Ectodermal cell (in vitro differentiated cells): ENCODE data around the gene NFKB2.

Experiments
- H3K27ac ChIP-seq: 2 replicates; pipeline ENCODE4 v1.7.0; 2013; ENCODE audit warnings: mild to moderate bottlenecking, low read depth, low read length; ENCODE audit not compliant: insufficient read depth, poor library complexity, severe bottlenecking
- H3K27me3 ChIP-seq: 2 replicates; pipeline ENCODE4 v1.7.0; 2013; ENCODE audit warnings: mild to moderate bottlenecking, low read length; ENCODE audit not compliant: insufficient read depth, control insufficient read depth, poor library complexity, severe bottlenecking
- H3K36me3 ChIP-seq: one replicate; pipeline ENCODE4 v1.7.0; 2013; ENCODE audit warnings: low read length; ENCODE audit not compliant: control insufficient read depth, insufficient read depth
- H3K4me1 ChIP-seq: one replicate; pipeline ENCODE4 v1.7.0; 2013; ENCODE audit warnings: low read length; ENCODE audit not compliant: control insufficient read depth, insufficient read depth
- H3K4me3 ChIP-seq: 2 replicates; pipeline ENCODE4 v1.7.0; 2013; ENCODE audit warnings: low read depth, low read length, control low read depth; ENCODE audit not compliant: insufficient read depth
- H3K9me3 ChIP-seq: 2 replicates; pipeline ENCODE4 v1.7.0; 2013; ENCODE audit warnings: mild to moderate bottlenecking, low read length, moderate library complexity; ENCODE audit not compliant: control insufficient read depth
- WGBS, 2 experiments: methylation state at CpG; one replicate each; pipeline ENCODE4 v1.1.7; 2013; ENCODE audit warnings: missing lambda C conversion rate in 2 of 2; 5-methylcytosine and 5-hydroxymethylcytosine counted together

Gene NFKB2

DNA sequence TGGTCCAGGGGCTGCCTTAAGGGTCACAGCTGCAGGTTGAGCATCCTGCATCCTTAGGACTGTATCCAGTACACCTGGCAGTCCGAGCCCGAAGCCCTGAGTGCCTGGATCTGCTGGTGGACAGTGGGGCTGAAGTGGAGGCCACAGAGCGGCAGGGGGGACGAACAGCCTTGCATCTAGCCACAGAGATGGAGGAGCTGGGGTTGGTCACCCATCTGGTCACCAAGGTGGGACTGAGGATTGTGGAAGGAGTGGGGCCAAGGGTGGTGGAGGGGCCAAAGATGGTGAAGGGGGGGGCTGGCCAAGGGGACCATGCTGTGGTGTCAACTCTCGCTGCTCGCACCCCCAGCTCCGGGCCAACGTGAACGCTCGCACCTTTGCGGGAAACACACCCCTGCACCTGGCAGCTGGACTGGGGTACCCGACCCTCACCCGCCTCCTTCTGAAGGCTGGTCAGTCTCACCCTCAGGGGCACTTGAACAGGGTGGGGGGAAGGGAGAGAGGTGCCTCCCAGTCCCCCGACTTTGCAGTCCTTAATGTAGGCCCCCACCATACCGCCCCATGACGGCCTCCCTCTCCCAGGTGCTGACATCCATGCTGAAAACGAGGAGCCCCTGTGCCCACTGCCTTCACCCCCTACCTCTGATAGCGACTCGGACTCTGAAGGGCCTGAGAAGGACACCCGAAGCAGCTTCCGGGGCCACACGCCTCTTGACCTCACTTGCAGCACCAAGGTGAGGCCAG, 5.3 kb downstream of the NFKB2 start:
- Histone ChIP-seq H3K27ac (no peak overlapping the region), H3K36me3 (no peaks in the 10 kb centered on the region), H3K9me3 (no peaks in the 10 kb centered on the region), H3K4me1 (peaks cover 8% of the 10 kb centered on the region), H3K27me3 (peaks cover under 1% of the 10 kb centered on the region), H3K4me3 (no peak overlapping the region)
- 95% methylated on average over 22 of the region's 22 CpGs for WGBS, 2 experiments

DNA sequence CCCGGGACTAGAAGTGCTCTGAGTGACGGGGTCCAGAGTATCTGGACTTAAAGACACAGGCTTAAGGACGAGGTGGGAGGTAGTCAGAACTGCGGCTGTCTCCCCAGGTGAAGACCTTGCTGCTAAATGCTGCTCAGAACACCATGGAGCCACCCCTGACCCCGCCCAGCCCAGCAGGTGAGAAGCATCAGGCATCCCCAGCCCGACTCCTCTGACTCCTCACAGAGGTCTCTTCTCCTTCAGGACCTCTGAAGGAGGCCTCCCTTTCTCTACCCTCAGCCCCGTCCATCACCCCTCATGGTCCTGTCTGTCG, 5.8 kb downstream of the NFKB2 start:
- Histone ChIP-seq H3K9me3 (no peaks in the 10 kb centered on the region), H3K27me3 (peaks cover 6% of the 10 kb centered on the region), H3K36me3 (no peaks in the 10 kb centered on the region), H3K27ac (no peak overlapping the region), H3K4me1 (peaks cover 3% of the 10 kb centered on the region), H3K4me3 (no peak overlapping the region)
- WGBS, 2 experiments: 91 to 93% methylated on average over 8 of the region's 8 CpGs

DNA sequence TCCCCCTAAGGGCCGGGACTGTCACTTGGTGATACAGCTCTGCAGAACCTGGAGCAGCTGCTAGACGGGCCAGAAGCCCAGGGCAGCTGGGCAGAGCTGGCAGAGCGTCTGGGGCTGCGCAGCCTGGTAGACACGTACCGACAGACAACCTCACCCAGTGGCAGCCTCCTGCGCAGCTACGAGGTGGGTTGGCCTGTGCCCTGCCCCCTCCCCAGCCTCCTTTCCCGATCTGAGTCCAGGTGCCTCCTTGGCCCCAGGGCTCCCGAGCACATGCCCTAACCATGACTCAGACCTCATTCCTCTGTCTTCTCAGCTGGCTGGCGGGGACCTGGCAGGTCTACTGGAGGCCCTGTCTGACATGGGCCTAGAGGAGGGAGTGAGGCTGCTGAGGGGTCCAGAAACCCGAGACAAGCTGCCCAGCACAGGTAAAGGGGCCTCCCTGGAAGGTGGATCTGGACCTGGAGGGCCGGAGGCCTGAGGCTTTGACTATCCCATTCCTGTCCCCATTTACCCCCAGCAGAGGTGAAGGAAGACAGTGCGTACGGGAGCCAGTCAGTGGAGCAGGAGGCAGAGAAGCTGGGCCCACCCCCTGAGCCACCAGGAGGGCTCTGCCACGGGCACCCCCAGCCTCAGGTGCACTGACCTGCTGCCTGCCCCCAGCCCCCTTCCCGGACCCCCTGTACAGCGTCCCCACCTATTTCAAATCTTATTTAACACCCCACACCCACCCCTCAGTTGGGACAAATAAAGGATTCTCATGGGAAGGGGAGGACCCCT, 6.4 kb downstream of the NFKB2 start:
- Histone ChIP-seq H3K4me3 (no peak overlapping the region), H3K27ac (no peak overlapping the region), H3K9me3 (no peaks in the 10 kb centered on the region), H3K36me3 (no peaks in the 10 kb centered on the region), H3K4me1 (no peaks in the 10 kb centered on the region), H3K27me3 (peaks cover 12% of the 10 kb centered on the region)
- 88 to 90% methylated on average over 18 of the region's 18 CpGs for WGBS, 2 experiments

DNA sequence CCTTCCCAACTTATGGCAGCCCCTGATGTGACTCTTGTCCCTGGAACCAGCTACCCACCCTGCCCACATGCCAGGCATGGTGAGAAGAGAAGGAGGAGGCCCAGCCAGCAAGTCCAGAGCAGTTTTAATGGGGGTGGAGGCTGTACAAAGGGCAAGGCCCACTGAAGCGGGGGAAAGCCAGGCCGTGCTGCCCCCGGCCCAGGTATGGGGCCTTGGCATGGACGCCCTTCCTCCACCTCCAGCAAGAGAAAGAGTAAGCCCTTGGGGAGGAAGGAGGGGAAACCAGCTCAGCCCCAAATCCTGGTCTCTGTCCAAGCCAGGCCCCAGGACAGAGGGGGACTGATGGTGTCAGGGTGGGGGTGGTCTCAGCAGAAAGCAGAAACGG, 7.0 kb downstream of the NFKB2 start:
- H3K27ac ChIP-seq: no peak overlapping the region
- H3K9me3 ChIP-seq: no peaks in the 10 kb centered on the region
- peaks cover 18% of the 10 kb centered on the region for H3K27me3 ChIP-seq
- H3K4me3 ChIP-seq: no peak overlapping the region
- no peaks in the 10 kb centered on the region for H3K4me1 ChIP-seq
- no peaks in the 10 kb centered on the region for H3K36me3 ChIP-seq
- 87 to 97% methylated on average over 5 of the region's 5 CpGs for WGBS, 2 experiments

DNA sequence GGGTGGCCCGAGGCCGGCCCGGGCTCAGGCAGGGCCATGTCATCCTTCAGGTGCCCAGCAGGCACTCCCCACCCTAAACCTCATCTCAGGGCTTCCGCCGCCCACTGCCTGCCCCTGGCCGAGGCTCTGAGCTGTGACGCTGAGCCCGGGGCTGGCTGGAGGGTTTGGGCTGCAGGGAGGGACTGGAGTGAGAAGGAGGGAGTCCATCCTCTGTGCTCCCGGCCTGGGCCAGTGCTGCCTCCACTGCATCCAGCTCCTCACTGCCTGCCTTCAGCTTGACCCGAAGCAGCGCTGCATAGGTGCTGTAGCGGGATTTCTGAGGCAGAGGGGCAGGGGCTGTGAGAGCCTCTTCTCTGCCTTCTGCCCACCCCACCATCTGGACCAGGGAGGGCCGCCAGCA, 7.6 kb downstream of the NFKB2 start:
- no peak overlapping the region for H3K4me3 ChIP-seq
- H3K27ac ChIP-seq: no peak overlapping the region
- WGBS, 2 experiments: 93 to 94% methylated on average over 13 of the region's 13 CpGs
- no peaks in the 10 kb centered on the region for H3K4me1 ChIP-seq
- H3K36me3 ChIP-seq: no peaks in the 10 kb centered on the region
- peaks cover 24% of the 10 kb centered on the region for H3K27me3 ChIP-seq
- H3K9me3 ChIP-seq: no peaks in the 10 kb centered on the region

DNA sequence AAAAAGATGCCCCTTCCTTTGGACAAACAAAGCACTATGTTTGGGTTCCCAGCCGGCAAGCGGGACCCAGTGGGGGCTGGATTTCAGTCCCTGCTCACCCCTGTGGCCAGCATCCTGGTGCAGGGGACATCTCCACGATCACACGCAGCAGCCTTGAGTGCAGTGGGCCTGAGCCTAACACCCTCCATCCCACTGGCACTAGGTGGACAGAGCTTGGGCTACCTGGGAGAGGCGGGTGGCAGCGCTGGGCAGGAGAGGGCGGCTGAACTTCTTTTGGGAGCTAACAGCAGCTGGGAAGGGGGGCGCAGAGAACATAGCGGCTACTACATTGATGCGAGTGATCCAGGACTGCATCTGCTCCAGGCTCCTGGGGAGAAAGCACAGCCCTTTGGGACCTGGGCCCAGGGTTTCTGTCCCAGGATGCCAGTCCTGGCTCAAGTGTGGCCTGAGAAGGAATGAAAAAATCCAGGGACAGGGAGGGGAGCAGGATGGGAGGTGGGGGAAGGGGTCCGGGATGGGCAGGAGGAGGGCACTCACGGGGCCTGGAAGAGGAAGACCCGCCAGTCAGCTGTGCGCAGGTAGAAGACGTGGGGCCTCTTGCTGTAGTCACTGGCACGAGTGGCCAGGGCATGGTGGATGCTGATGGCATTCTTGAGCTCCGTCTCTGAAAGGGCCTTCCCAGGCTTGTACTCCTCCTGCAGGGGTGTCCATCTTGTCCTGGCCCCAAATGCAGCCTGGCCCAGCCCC, 9.0 kb downstream of the NFKB2 start:
- Histone ChIP-seq H3K9me3 (no peaks in the 10 kb centered on the region), H3K4me1 (peaks cover 4% of the 10 kb centered on the region), H3K27me3 (peaks cover 38% of the 10 kb centered on the region), H3K27ac (no peak overlapping the region), H3K36me3 (no peaks in the 10 kb centered on the region), H3K4me3 (no peak overlapping the region)
- 93 to 95% methylated on average over 17 of the region's 17 CpGs for WGBS, 2 experiments

DNA sequence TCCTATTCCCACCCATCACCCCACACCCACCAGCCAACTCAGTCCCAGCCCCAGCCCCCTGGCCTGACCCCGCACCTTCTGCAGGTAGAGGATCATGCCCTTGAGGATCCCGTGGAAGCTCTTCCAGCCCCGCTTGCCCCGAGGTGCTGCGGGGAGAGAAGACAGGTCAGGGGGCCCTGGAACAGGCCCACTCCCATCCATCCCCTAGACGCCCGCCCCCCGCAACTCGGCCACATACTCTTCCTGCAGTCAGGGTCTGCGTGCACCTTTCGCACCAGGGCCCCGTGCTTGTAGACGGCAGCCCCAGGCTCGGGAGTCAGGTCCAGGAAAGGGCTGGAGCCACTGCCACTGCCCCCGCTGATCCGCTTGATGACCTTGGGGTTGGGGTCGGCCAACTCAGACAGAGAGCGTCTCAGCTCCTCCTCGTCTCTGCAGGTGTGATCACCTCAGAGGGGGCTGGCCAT, 9.6 kb downstream of the NFKB2 start:
- H3K9me3 ChIP-seq: no peaks in the 10 kb centered on the region
- H3K36me3 ChIP-seq: no peaks in the 10 kb centered on the region
- 94 to 95% methylated on average over 19 of the region's 19 CpGs for WGBS, 2 experiments
- no peak overlapping the region for H3K27ac ChIP-seq
- no peak overlapping the region for H3K4me3 ChIP-seq
- H3K27me3 ChIP-seq: peaks cover 45% of the 10 kb centered on the region
- peaks cover 10% of the 10 kb centered on the region for H3K4me1 ChIP-seq

DNA sequence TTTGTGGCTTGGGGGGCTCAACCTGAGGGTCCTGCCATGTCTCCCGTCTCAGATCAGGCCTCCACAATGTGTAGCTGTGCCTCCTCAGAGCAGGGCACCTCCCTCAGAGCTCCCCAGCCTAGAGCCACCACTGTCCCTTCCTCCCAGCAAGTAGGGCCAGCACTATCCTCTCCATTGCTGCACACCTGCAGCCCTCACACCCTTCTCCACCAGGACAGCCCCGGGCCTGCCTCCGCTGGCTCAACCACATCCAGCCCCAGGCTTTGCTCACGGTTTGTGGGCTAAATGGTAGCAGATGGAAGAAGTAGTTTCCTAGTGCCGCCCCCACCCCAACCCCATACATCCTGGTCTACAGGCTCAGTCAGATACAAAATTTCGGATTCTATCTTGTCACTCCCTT, 10.1 kb downstream of the NFKB2 start:
- H3K36me3 ChIP-seq: no peaks in the 10 kb centered on the region
- 90 to 91% methylated on average over 6 of the region's 6 CpGs for whole genome bisulfite sequencing, 2 experiments
- peaks cover 14% of the 10 kb centered on the region for H3K4me1 ChIP-seq

GRCh38 chr10:102406815-102407214, 11.3 kb downstream of the NFKB2 start:
- no peak overlapping the region for H3K27ac ChIP-seq
- H3K4me1 ChIP-seq: peaks cover 26% of the 10 kb centered on the region
- no peaks in the 10 kb centered on the region for H3K9me3 ChIP-seq
- no peaks in the 10 kb centered on the region for H3K36me3 ChIP-seq
- 85 to 100% methylated on average over 2 of the region's 2 CpGs for WGBS, 2 experiments
- peaks cover 61% of the 10 kb centered on the region for H3K27me3 ChIP-seq
- H3K4me3 ChIP-seq: no peak overlapping the region

More for the DNA sequence above, 10.1 kb downstream of the NFKB2 start:
- Histone ChIP-seq H3K9me3 (no peaks in the 10 kb centered on the region), H3K27me3 (peaks cover 49% of the 10 kb centered on the region), H3K27ac (no peak overlapping the region), H3K4me3 (no peak overlapping the region)
